ENCODE results near the gene DHRS11.

GRCh38 chr17:36610474-36610873 lies 18.8 kb downstream of the DHRS11 start:
- TF ChIP-seq CTCF (conservative IDR thresholded peaks at IDR 0.05; ENCODE audit: low read depth, low read length) (no peak), POLR2A (IDR thresholded peaks at IDR 0.05; ENCODE audit: low read depth, low read length) (no peak), RCOR1 (IDR thresholded peaks at IDR 0.05; ENCODE audit: insufficient replicate concordance, low read length) (no peak), NFE2L2 (IDR thresholded peaks at IDR 0.05; ENCODE audit: low read depth, low read length) (no peak), MAFK (IDR thresholded peaks at IDR 0.05; ENCODE audit: low read depth, low read length) (no peak), USF2 (IDR thresholded peaks at IDR 0.05; ENCODE audit: low read depth, low read length) (no peak), SMC3 (IDR thresholded peaks at IDR 0.05; ENCODE audit: low read depth, low read length) (no peak), RAD21 (IDR thresholded peaks at IDR 0.05; ENCODE audit: low read length) (no peak), ELK1 (IDR thresholded peaks at IDR 0.05; ENCODE audit: borderline replicate concordance, low read depth, low read length) (no peak), CEBPB (IDR thresholded peaks at IDR 0.05; ENCODE audit: low read depth, low read length) (no peak), FOS (IDR thresholded peaks at IDR 0.05; ENCODE audit: low read depth, low read length) (no peak), MAZ (IDR thresholded peaks at IDR 0.05; ENCODE audit: borderline replicate concordance, low read depth, low read length) (no peak)
